HepG2 (cell line): Measurements from ENCODE around the gene ADAMTS17.

Experiments
- CREB1 ChIP-seq, 2 experiments: fragments of 450-650 bp in 1 of 2; IDR thresholded peaks; 2 replicates each; pipeline ENCODE4 v1.6.1; 2016 to 2017; ENCODE audit warnings: control low read depth in 1 of 2, mild to moderate bottlenecking in 1 of 2, missing compliant biosample characterization in 1 of 2, missing genetic modification characterization in 1 of 2
- EP300 ChIP-seq, 3 experiments: sonication (generic) in 1 of 3; formaldehyde crosslinking in 1 of 3; IDR thresholded peaks; 2 replicates each; pipeline versions ENCODE4 v1.5.1 to v1.6.1; 2011 to 2020; ENCODE audit warnings: low read depth in 2 of 3, low read length in 2 of 3, borderline replicate concordance in 1 of 3, improper control_type of control experiment in 1 of 3, mild to moderate bottlenecking in 1 of 3, missing genetic modification reagents in 1 of 3, moderate library complexity in 1 of 3
- HOXA7 ChIP-seq: sonication (generic); formaldehyde crosslinking; IDR thresholded peaks from 2 replicates; pipeline ENCODE4 v1.8.1; 2022; ENCODE audit warnings: mild to moderate bottlenecking, missing genetic modification reagents, moderate library complexity
- NFIC ChIP-seq: IDR thresholded peaks from 2 replicates; pipeline ENCODE4 v1.6.1; 2012; ENCODE audit warnings: mild to moderate bottlenecking, low read length, inconsistent platforms
- POLR2A ChIP-seq, 2 experiments: IDR thresholded peaks; 2 replicates each; pipeline ENCODE4 v1.6.1; 2011; ENCODE audit warnings: low read depth in 2 of 2, low read length in 2 of 2, mild to moderate bottlenecking in 1 of 2, moderate library complexity in 1 of 2; ENCODE audit not compliant: insufficient read depth in 1 of 2
- RERE ChIP-seq: IDR thresholded peaks from 2 replicates; pipeline ENCODE4 v1.6.1; 2016; ENCODE audit warnings: low read depth, missing genetic modification reagents, missing compliant biosample characterization
- RFX5 ChIP-seq: IDR thresholded peaks from 2 replicates; pipeline ENCODE4 v1.6.1; 2011; ENCODE audit warnings: low read depth, low read length, improper control_type of control experiment
- ZBTB2 ChIP-seq: sonication (generic); formaldehyde crosslinking; IDR thresholded peaks from 2 replicates; pipeline ENCODE4 v1.8.0; 2022; ENCODE audit warnings: low read depth, missing genetic modification reagents

- no peak for TF ChIP-seq NFIC
- TF ChIP-seq EP300 (IDR thresholded peaks at IDR 0.05; ENCODE audit: low read depth in 2 of 2, low read length in 2 of 2): no peak
- TF ChIP-seq EP300 (CRISPR knock-in tag; IDR thresholded peaks at IDR 0.05; ENCODE audit: borderline replicate concordance): no peak
- no peak for TF ChIP-seq POLR2A (IDR thresholded peaks at IDR 0.05; ENCODE audit: insufficient read depth in 1 of 2, low read depth in 2 of 2, low read length in 2 of 2)
- no peak for TF ChIP-seq RERE (CRISPR knock-in tag)
- TF ChIP-seq CREB1 (IDR thresholded peaks at IDR 0.05): no peak
- no peak for TF ChIP-seq CREB1 (CRISPR knock-in tag; IDR thresholded peaks at IDR 0.05)
- TF ChIP-seq RFX5: no peak
- TF ChIP-seq ZBTB2 (CRISPR knock-in tag): no peak
- no peak for TF ChIP-seq HOXA7 (CRISPR knock-in tag)
Measured at GRCh38 chr15:100123611-100124010, 218.2 kb downstream of the ADAMTS17 start.
